IPS DF 6.9 (cell line): ENCODE data around the gene SLC7A10.
"Not testable (repeated sequence)": the region's sequence is repeated elsewhere in the genome, so short reads cannot be mapped to it uniquely, and the experiment has no call there.

ENCODE experiments used
- DNase-seq: peaks from one replicate; pipeline ENCODE4 v3.0.0-alpha.2; 2013; ENCODE audit warnings: low read depth, low spot score
- H3K27ac ChIP-seq: one replicate; pipeline ENCODE4 v1.5.1; 2013; ENCODE audit warnings: low read length, control low read depth
- H3K27me3 ChIP-seq: 2 replicates; pipeline ENCODE4 v1.6.1; 2013; ENCODE audit warnings: mild to moderate bottlenecking, low read length; ENCODE audit not compliant: control insufficient read depth, insufficient read depth
- H3K36me3 ChIP-seq: 2 replicates; pipeline ENCODE4 v1.6.1; 2013; ENCODE audit warnings: low read length; ENCODE audit not compliant: control insufficient read depth, insufficient read depth
- H3K4me1 ChIP-seq: 2 replicates; pipeline ENCODE4 v1.6.1; 2013; ENCODE audit warnings: low read length; ENCODE audit not compliant: control insufficient read depth, insufficient read depth
- H3K4me3 ChIP-seq: 2 replicates; pipeline ENCODE4 v1.5.1; 2013; ENCODE audit warnings: mild to moderate bottlenecking, low read length
- H3K9me3 ChIP-seq: 2 replicates; pipeline ENCODE4 v1.6.1; 2013; ENCODE audit warnings: low read length, inconsistent platforms; ENCODE audit not compliant: control insufficient read depth, insufficient read depth
- WGBS: extraction: QIAGEN DNeasy Blood & Tissue Kit; methylation state at CpG from one replicate; pipeline ENCODE4 v1.1.7; 2013; ENCODE audit warnings: mixed read lengths, missing lambda C conversion rate; ENCODE audit not compliant: insufficient read length, insufficient coverage; 5-methylcytosine and 5-hydroxymethylcytosine counted together

The SLC7A10 gene

DNA sequence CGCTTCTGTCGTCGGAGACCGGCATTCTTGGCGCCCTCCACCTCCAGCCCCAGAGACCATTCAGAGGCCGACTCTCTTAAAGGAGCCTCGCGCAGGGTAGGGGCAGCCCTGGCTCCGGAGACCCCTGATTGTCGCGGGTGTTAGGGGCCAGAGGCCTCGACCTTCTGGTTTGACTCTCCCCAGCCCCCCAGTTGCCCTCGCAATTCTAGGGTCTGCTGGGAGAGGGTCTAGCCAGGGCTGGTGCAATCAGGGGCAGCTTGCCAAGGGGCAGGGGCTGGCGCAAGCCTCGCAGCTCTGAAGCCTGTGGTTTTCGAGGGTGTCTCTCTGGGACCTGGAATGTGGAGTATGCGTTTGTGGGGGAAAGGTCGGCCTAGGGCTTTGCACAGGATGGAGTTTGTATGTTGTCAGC, 1.6 kb upstream of the SLC7A10 start:
- H3K36me3 ChIP-seq: no peaks in the 10 kb centered on the region
- H3K27ac ChIP-seq: no peak overlapping the region
- peaks cover 13% of the 10 kb centered on the region for H3K27me3 ChIP-seq
- WGBS: no CpG with 5 or more reads among the region's 18 CpGs
- DNase-seq: no peak
- H3K4me1 ChIP-seq: peaks cover 5% of the 10 kb centered on the region
- H3K9me3 ChIP-seq: no peaks in the 10 kb centered on the region
- peak overlapping the region; percentile 37; the same call in 1 of the 2 replicates for H3K4me3 ChIP-seq

- Histone ChIP-seq H3K9me3 (no peaks in the 10 kb centered on the region), H3K27ac (no peak overlapping the region), H3K27me3 (peaks cover 13% of the 10 kb centered on the region), H3K4me1 (peaks cover 5% of the 10 kb centered on the region), H3K36me3 (no peaks in the 10 kb centered on the region), H3K4me3 (peak overlapping the region; percentile 42; the same call in 1 of the 2 replicates)
- no peak for DNase-seq
- no CpG with 5 or more reads among the region's 66 CpGs for WGBS
These were observed 1.0 kb upstream of the SLC7A10 start for GRCh38 chr19:33226550-33227241.

GRCh38 chr19:33224694-33225457, 774 bp downstream of the SLC7A10 start:
- Histone ChIP-seq H3K27ac (no peak overlapping the region), H3K9me3 (no peaks in the 10 kb centered on the region), H3K4me1 (peaks cover 5% of the 10 kb centered on the region), H3K4me3 (peak overlapping the region; percentile 42; the same call in 1 of the 2 replicates), H3K27me3 (peaks cover 13% of the 10 kb centered on the region), H3K36me3 (no peaks in the 10 kb centered on the region)
- WGBS: no CpG with 5 or more reads among the region's 18 CpGs
- DNase-seq: no peak

DNA sequence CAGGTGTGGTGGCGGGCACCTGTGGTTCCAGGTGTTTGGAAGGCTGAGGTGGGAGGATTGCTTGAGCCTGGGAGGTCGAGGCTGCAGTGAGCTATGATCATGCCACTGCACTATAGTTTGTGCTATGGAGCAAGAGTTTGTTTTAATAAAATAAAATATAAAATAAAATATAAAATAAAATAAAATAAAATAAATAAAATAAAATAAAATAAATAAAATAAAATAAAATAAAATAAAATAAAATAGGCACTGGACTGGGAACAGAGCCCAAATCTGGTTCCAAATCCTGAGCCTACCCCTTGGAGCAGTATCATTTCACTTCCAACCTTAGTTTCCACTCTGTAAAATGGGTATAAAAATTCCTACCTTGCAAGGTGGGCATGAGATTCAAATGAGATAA, 3.4 kb downstream of the SLC7A10 start:
- H3K4me1 ChIP-seq, H3K27ac ChIP-seq, H3K9me3 ChIP-seq, H3K36me3 ChIP-seq, DNase-seq, H3K4me3 ChIP-seq: not testable (repeated sequence)
- no CpG with 5 or more reads among the region's 2 CpGs for WGBS
- peaks cover 13% of the 10 kb centered on the region for H3K27me3 ChIP-seq

DNA sequence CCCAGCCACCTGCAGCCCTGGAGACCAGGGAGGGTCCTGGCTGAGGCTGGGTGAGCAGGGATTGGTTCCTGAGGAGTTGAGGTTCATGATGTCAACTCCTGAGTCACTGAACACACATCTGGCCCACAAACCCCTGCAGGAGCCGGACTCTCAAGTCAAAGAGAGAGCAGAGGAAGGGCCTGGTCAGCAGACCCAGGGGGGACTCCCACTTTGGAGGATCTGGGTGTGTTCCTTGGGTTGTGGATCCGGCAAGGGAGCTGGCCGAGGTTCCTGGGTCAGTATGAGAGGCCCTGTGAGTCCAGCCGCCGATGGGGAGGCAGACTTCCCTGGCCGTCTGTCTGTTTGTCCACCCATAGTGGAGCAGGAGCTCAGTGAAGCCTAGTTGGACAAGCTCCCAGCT, 4.0 kb downstream of the SLC7A10 start:
- H3K36me3 ChIP-seq: no peaks in the 10 kb centered on the region
- H3K4me1 ChIP-seq: peaks cover 3% of the 10 kb centered on the region; the same call in 1 of the 2 replicates
- H3K9me3 ChIP-seq: no peaks in the 10 kb centered on the region
- H3K27me3 ChIP-seq: peaks cover 13% of the 10 kb centered on the region
- no CpG with 5 or more reads among the region's 6 CpGs for WGBS
- H3K27ac ChIP-seq: no peak overlapping the region
- no peak for DNase-seq
- no peak overlapping the region for H3K4me3 ChIP-seq

DNA sequence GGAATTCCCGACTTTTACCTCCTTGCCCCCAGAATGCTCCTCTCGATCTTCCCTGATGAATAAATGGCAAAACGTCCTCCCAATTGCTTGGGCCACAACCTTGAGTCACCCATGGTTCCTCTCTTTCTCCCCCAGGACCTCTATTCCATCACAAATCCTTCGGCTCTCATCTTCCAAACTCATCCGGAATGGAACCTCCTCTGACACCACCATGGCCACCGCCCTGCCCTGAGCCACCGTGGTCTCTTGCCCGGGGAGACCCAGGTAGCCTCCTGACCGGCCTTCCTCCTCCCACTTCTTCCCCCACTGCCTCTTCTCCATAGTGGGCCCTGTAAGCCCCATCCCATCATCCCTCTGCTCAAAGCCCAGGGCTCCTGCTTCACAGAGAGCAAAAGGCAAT, 4.9 kb downstream of the SLC7A10 start:
- Histone ChIP-seq H3K9me3 (no peaks in the 10 kb centered on the region), H3K4me1 (no peaks in the 10 kb centered on the region; the same call in 1 of the 2 replicates), H3K4me3 (no peak overlapping the region), H3K36me3 (no peaks in the 10 kb centered on the region), H3K27me3 (peaks cover 5% of the 10 kb centered on the region), H3K27ac (no peak overlapping the region)
- DNase-seq: no peak
- WGBS: no CpG with 5 or more reads among the region's 9 CpGs

GRCh38 chr19:33220115-33220514, 5.5 kb downstream of the SLC7A10 start:
- no CpG with 5 or more reads among the region's 18 CpGs for WGBS
- no peaks in the 10 kb centered on the region for H3K9me3 ChIP-seq
- H3K27ac ChIP-seq: no peak overlapping the region
- H3K27me3 ChIP-seq: peaks cover 3% of the 10 kb centered on the region
- no peaks in the 10 kb centered on the region for H3K36me3 ChIP-seq
- H3K4me3 ChIP-seq: no peak overlapping the region
- no peak for DNase-seq
- H3K4me1 ChIP-seq: no peaks in the 10 kb centered on the region

DNA sequence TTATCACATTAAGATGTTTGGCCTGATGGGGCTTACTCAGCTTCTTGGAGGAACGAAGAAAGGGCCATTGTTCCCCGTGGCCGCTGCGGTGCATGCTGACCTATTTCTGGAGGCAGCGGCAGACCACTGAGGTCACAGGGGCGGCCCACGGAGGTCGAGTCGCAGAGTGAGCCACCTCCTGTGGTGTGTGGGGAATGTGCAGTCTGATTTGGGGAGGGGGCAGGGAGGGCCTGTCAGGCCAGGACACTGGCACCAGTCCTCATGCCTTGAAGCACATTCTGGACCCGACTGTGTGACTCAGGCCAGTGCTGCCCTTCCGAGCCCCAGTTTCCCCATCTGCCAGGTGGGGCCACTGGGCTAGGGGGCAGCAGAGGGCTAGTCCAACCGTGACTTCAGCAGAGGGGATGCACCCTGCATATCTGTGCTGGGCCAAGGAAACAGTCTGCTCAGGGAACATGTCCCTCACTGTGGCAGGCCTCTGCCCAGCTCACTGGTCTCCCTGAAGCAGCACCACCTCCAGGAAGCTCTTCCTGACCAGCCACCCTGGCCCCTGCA, 6.3 kb downstream of the SLC7A10 start:
- H3K4me3 ChIP-seq: no peak overlapping the region
- no peak overlapping the region for H3K27ac ChIP-seq
- no peaks in the 10 kb centered on the region for H3K4me1 ChIP-seq
- WGBS: no CpG with 5 or more reads among the region's 12 CpGs
- no peak for DNase-seq
- H3K9me3 ChIP-seq: no peaks in the 10 kb centered on the region
- H3K36me3 ChIP-seq: no peaks in the 10 kb centered on the region
- no peaks in the 10 kb centered on the region for H3K27me3 ChIP-seq

- Histone ChIP-seq H3K4me1 (no peaks in the 10 kb centered on the region), H3K36me3 (no peaks in the 10 kb centered on the region; the same call in 1 of the 2 replicates), H3K9me3 (no peaks in the 10 kb centered on the region), H3K27me3 (no peaks in the 10 kb centered on the region), H3K27ac (no peak overlapping the region), H3K4me3 (no peak overlapping the region)
- WGBS: no CpG with 5 or more reads among the region's 8 CpGs
- DNase-seq: no peak
These were observed 7.8 kb downstream of the SLC7A10 start for GRCh38 chr19:33217881-33218280.

DNA sequence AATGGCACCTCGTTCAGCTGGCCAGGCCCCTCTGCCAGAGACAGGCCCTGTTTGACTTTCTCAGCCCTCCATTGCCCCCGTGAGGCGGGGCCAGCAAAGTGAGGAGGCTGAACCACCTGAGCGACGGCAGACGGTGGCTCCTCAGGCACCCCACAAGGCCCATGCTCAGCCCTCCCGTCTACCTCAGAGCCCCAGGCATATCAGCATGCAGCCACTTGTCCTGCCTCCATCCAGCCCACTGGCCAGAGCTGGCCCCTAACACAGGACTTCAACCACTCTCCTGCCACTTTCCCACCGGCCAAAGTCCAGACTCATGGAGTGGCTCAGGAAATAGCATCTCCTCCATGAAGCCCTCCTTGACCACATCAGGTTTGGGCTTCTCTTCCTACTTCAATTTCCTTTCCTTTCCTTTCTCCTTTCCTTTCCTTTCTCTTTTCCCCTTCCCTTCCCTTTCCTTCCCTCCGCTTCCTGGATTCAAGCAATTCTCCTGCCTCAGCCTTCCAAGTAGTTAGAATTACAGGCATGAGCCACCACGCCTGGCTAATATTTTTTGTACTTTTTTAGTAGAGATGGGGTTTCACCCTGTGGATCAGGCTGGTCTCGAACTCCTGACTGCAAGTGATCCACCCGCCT, 9.3 kb downstream of the SLC7A10 start:
- WGBS: 100% methylated on average over 1 of the region's 12 CpGs
- H3K27ac ChIP-seq: no peak overlapping the region
- no peaks in the 10 kb centered on the region; the same call in 1 of the 2 replicates for H3K4me1 ChIP-seq
- DNase-seq: no peak
- H3K4me3 ChIP-seq: no peak overlapping the region
- no peaks in the 10 kb centered on the region; the same call in 1 of the 2 replicates for H3K36me3 ChIP-seq
- no peaks in the 10 kb centered on the region for H3K27me3 ChIP-seq
- no peaks in the 10 kb centered on the region for H3K9me3 ChIP-seq
